ENCODE results near the gene RAPGEF4.

Gene RAPGEF4

DNA sequence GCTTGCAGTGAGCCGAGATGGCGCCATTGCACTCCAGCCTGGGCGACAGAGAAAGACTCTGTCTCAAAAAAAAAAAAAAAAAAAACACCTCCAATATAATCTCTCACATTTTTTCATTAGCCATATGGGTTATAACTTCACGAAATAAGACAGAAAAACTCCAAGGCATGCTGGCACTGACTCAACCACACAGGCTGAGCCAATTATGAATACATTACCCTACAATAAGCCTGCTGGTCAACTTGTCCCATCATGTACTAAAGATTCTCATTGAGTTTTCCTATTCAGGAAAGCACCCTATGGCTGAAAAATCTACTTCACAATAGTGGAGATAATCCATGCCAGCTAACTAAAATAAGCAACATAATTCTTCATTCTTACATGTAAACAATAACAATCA, 327.2 kb downstream of the RAPGEF4 start:
- H3K4me1 Mint-ChIP-seq, result peaks cover 8 to 17% of the 10 kb centered on the region in 2 donors
- DNase-seq (no peak), ATAC-seq (replicated peaks) (no peak)
- H3K9me3 Mint-ChIP-seq, result no peaks in the 10 kb centered on the region
- no peak overlapping the region for H3K4me3 Mint-ChIP-seq
- H3K27ac Mint-ChIP-seq, result no peak overlapping the region
- H3K36me3 Mint-ChIP-seq, result no peaks in the 10 kb centered on the region
- peaks cover 10 to 19% of the 10 kb centered on the region in 2 donors for H3K27me3 Mint-ChIP-seq

DNA sequence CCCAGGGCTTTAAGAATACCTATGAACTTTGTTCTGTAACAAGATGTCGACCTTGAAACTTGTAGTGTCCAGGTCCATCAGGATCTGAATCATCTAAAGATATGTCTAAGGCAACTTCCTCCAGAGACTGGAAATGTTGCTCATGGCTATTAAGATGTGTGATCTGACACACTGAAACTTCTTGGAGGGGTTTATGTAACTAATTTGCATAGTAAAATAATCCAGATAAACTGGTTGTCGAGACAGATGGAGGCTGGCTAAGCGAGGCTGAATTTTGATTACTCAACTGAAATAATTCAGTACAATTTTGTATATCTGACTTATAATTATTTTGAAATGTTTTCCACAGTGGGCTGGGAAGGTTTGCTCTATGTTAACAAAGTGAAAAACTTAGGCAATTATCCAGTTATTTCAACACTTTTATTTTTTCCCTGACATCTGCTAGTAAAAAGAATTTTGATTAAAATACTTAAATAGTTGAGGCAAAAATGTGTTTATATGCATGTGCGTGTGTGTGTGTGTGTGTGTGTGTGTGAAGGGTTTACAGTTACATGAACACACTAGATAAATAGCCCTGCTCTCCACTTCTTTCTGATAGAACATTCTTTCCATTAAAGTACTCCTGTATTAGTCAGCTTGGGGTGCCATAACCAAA, 328.6 kb downstream of the RAPGEF4 start:
- Mint-ChIP-seq H3K9me3 (no peaks in the 10 kb centered on the region), H3K4me3 (no peak overlapping the region), H3K36me3 (no peaks in the 10 kb centered on the region), H3K27me3 (peaks cover 13 to 20% of the 10 kb centered on the region in 2 donors), H3K4me1 (peaks cover 5 to 10% of the 10 kb centered on the region in 2 donors), H3K27ac (no peak overlapping the region)
- ATAC-seq (replicated peaks), result no peak
- DNase-seq, result no peak

DNA sequence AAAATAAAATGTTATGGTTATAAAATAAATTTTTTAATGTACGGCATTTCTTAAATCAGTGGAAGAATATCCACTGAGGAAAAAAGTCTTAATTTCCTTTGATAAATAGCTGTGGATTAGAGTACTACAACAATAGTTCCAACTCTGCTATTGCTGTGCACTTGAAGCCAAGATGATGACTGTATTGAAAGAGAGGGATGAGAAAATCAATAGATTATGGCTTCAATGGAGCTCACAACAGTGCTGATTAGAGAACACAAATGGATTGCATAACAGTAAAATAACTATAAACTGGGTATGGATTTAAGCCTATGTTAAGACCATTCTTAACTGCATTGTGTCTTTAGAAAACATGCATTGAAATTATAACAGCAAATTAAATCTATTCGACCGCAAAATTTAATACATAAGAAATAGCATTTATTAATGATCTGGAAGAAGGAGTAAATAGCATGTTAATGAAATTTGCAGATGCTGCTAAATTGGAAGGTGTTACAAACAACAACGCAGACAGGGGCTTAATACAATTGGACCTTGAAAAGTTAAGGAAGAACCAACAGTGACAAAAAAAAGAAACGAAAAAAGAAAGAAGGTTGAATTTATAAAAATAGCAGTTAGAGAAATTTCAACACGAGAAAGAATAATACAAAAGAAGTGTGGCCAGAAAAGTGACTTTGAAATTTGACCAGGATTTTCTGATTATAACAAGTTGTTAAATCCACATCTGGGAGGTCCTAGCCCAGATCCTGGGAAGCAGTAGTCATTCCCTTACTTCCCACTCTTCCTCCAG, 331.4 kb downstream of the RAPGEF4 start:
- Mint-ChIP-seq H3K27ac (no peak overlapping the region), H3K4me1 (no peaks in the 10 kb centered on the region), H3K27me3 (peaks cover 23 to 27% of the 10 kb centered on the region in 2 donors), H3K4me3 (no peak overlapping the region), H3K36me3 (no peaks in the 10 kb centered on the region), H3K9me3 (no peaks in the 10 kb centered on the region)
- ATAC-seq (replicated peaks) (no peak), DNase-seq (no peak)

DNA sequence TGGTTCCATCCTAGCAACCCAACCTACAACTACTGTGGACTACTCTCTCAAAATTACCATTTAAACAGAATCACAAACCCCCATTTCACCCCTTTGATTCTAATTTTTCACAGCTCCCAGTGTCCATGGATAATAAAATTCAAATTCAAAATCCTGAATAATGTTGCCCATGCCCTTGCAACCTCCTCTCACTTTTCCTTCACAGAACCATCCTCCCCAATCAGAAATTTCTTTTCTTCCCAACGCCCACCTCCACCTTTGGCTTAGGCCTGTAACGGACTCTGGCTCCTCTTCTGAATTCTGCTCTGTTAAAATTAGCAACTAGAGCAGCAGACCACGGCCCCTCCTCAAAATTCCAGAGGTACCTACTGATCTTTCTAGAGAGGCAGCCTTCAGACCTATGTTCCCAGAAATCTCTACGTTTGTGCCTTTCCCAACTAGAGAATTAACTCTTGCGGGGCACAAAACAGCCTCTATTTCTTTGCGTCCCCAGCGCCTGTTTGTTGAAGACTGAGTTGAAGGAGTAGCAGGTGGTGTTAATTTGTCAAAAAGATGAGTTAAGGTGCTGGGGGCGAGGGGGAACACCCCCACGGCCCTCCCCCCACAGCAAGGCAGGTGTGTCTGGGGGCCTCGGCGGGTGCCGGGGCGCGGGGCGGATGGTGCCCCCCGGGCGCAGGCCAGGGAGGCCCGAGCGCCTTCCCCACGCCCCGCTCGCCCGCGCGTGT, 339.6 kb downstream of the RAPGEF4 start:
- DNase-seq, result no peak
- peaks cover 0 to 21% of the 10 kb centered on the region in 2 donors for H3K27me3 Mint-ChIP-seq
- peaks cover 16 to 31% of the 10 kb centered on the region in 2 donors for H3K4me1 Mint-ChIP-seq
- H3K27ac Mint-ChIP-seq, result peak overlapping the region; percentile 90
- no peak for ATAC-seq (replicated peaks)
- peak overlapping the region; percentile 85 to 88 for H3K4me3 Mint-ChIP-seq
- H3K36me3 Mint-ChIP-seq, result peaks cover 0 to 1% of the 10 kb centered on the region in 2 donors
- no peaks in the 10 kb centered on the region for H3K9me3 Mint-ChIP-seq

DNA sequence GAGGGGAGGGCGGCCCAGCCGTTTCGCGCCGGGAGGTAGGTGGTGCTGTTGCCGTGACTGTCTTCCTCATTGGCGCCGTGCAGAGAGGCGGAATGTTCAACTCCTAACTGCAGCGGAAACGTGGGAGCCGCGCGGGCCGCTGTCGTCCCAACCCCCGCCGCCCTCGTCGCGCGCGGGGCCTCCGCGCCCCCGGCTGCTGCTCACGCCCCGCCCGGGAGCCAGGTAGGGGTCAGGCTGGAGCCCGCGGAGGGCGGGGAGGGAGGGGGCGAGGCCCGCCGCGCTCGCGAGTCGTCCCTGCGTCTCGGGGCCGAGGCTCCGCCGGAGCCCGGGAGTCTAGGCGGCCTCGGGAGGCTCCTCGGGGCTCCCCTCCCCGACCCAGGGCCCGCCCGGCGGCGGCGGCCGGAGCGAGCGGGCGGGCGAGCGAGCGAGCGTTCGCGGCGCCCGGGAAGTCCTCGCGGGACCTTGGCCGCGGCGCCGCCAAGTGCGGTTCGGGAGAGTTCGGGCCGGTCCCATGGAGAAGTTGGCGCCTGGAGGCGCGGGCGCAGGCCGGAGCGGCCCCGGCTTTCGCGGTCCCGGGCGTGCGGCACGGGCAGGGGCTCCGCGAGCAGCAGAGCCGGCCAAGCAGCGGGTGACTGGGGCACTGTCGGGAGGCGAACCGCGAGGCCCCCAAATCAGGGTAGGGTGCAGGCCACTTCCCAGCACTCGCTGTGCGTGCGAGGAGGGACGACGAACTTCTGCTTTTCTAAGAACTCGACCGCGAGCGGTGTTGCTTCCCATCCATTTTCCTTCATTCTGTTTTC, 340.3 kb downstream of the RAPGEF4 start, which contains the start of gene MAP3K20:
MAP3K20 (plus strand) TSS at position 66 of the 800 bp plus-strand sequence. CDS start 15,186 bp downstream, outside the sequence.
- no peaks in the 10 kb centered on the region for H3K9me3 Mint-ChIP-seq
- H3K4me1 Mint-ChIP-seq, result peaks cover 16 to 31% of the 10 kb centered on the region in 2 donors
- peak within 1 kb of the TSS; percentile 96 for H3K27ac Mint-ChIP-seq
- H3K27me3 Mint-ChIP-seq, result peaks cover 0 to 17% of the 10 kb centered on the region in 2 donors
- peak within 1 kb of the TSS; percentile 88 to 90 for H3K4me3 Mint-ChIP-seq
- peaks cover 0 to 1% of the 10 kb centered on the region in 2 donors for H3K36me3 Mint-ChIP-seq
- ATAC-seq (replicated peaks), result peak; percentile 81
- peak; percentile 61 for DNase-seq

DNA sequence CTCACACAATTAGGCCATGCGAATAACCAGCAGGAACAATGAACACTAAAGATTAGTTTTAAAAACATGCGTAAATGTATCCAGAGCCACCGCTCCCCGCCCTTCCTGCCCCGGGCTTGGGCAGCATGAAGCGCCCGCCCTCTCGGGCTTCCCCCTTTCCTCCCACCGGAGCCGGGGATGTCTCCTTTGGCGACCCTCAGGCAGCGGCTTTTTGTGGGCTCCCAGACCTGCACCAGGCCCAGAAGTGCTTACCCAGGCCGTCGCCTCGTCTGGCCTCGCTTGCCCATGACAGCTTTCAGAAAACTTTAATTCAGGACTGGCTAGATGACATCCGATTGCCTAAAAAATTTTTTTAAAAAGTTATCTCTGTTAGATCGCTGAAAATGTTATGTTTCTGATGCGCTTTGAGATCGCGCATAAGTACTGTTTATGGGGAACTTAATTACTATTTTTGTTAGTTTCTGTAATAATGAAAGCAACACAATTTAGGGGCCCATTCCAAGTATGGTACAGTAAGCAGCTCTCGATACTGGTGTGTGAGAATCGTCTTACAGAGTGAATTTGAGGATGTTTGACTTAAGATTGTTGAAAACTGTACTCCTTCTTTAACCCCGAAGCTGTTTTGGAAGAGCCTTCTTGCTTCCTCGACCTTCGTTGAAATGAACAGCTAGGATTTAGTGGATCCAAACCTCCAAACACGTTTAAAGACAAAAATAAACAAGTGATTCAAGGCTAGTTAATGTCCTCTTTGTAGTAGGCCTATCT, 341.1 kb downstream of the RAPGEF4 start:
- Mint-ChIP-seq H3K4me3 (peak overlapping the region; percentile 88 to 90), H3K36me3 (peaks cover 1 to 7% of the 10 kb centered on the region in 2 donors), H3K4me1 (peaks cover 16 to 31% of the 10 kb centered on the region in 2 donors), H3K9me3 (no peaks in the 10 kb centered on the region), H3K27ac (peak overlapping the region; percentile 96), H3K27me3 (peaks cover 0 to 15% of the 10 kb centered on the region in 2 donors)
- peak; percentile 3 for DNase-seq
- peak; percentile 44 to 51 for ATAC-seq (replicated peaks)

DNA sequence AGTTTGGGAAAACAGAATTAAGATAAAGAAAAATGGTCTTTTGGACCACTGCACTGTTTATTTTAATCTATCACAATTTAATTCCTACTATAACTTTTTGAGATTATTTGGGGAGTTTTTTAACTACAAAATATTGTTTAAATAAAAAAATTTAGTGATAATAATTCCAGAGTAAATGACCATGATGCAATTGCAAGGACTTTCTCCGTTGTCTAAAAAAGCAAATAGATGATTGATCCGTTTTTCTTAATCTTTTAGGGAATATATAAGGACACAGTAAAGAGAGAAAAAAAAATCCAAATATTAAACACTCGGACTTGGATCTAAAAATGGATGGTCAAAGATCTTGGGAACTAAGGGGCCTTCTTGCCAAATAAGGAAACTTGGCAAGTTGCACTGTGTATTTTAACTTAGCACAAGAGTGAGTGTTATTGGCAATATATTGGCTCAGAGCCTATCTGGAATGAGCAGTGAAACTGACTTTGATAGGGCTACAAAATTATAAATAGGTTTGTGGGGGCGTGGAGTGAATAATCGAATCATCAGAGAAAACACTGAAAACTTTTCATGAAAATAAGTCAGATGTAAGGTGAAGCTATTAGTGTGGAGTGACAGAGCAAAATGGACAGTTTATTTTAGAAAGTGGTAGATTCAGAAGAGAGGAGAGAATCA, 342.0 kb downstream of the RAPGEF4 start:
- Mint-ChIP-seq H3K27me3 (peaks cover 0 to 6% of the 10 kb centered on the region in 2 donors), H3K4me3 (peak overlapping the region in 1 of 2 donors; percentile 88), H3K9me3 (no peaks in the 10 kb centered on the region)

DNA sequence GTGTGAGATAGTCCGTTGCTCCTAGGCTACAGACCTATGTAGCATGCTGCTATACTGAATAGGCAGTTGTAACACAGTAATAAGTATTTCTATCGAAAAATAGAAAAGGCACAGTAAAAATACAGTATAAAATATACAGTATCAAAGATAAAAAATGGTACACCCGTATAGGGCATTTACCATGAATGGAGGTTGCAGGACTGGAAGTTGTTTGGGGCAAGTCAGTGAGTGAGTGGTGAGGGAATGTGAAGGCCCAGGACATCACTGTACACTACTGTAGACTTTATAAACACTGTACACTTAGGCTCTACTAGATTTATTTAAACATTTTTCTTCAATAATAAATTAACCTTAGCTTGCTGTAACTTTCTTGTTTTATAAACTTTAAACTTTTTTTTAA, 343.5 kb downstream of the RAPGEF4 start:
- Mint-ChIP-seq H3K36me3 (peaks cover 3 to 16% of the 10 kb centered on the region in 2 donors), H3K9me3 (no peaks in the 10 kb centered on the region), H3K4me3 (no peak overlapping the region), H3K27ac (no peak overlapping the region), H3K27me3 (peaks cover 0 to 5% of the 10 kb centered on the region in 2 donors), H3K4me1 (peaks cover 16 to 30% of the 10 kb centered on the region in 2 donors)
- DNase-seq (no peak), ATAC-seq (replicated peaks) (no peak)

More for the DNA sequence above, 342.0 kb downstream of the RAPGEF4 start:
- peaks cover 3 to 15% of the 10 kb centered on the region in 2 donors for H3K36me3 Mint-ChIP-seq
- no peak overlapping the region for H3K27ac Mint-ChIP-seq
- DNase-seq (no peak), ATAC-seq (replicated peaks) (no peak)
- H3K4me1 Mint-ChIP-seq, result peaks cover 16 to 31% of the 10 kb centered on the region in 2 donors

DNA sequence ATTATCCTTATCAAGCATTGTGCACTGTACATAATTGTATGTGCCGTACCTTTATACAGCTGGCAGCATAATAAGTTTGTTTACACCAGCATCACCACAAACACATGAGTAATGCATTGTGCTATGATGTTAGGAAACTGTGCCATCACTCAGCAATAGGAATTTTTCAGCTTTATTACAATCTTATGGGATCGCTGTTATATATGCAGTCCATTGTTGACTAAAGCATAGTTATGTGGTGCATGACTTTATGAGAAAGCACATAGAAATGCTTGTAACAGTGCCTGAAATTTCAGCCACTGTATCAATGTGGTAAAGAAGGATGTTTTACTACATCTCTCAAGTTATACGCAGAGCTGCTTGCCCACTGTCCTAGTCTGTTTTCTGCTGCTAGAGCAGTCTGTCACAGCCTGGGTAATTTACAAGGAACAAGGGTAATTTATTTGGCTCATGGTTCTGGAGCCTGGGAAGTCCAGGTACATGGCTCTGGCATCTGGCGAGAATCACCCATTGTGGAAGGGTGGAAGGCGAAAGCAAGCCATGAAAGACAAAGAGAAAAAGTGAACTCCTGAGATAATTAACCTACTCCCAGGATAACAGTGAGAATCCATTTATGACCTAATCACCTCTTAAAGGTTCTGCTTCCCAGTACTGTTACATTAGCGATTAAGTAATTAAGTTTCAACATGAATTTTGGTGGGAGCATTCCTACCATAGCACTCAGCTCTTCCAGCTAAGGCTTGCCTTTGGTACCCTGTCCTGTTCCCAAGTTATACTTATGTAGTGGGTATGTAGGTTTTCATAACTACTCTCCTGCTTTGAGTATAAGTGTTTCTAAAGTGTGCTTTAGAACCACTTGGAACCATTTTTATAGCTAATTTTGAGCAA, 344.6 kb downstream of the RAPGEF4 start:
- H3K27me3 Mint-ChIP-seq, result no peaks in the 10 kb centered on the region
- H3K4me1 Mint-ChIP-seq, result peaks cover 8 to 19% of the 10 kb centered on the region in 2 donors
- H3K36me3 Mint-ChIP-seq, result peaks cover 3 to 16% of the 10 kb centered on the region in 2 donors
- no peak for ATAC-seq (replicated peaks)
- no peak for DNase-seq
- H3K27ac Mint-ChIP-seq, result no peak overlapping the region
- H3K4me3 Mint-ChIP-seq, result no peak overlapping the region
- no peaks in the 10 kb centered on the region for H3K9me3 Mint-ChIP-seq

DNA sequence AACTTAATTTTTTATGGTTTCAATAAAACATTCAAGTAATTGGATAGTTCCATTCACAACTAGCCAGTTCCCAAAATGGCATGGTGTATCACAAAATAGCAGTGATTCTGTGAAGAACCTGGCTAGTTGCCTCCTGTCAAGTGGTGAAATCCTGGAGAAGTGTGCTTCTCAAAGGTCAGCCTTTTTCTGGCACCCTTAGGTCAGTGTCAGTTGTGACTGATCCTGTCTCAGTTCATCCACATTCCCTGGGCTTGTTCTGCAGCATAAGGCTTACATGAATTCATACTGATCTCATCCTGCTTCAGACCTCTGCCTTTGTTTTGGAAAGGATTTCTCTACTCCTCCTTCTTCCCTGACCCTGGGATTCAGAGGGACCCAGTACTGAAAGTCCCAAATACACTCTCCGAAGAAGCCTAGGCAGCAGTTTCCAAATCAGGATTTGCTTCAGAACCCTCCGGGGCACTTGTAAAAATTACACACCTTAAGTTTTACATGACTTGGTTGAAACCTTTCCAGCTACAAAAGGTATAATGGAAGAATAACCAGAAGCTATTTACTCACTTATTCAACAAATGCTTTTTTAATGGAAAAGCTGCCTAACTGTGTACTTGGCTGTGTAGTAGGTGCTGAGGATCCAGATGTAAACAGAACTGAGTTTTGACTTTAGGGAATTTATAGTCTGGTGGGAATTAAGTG, 351.0 kb downstream of the RAPGEF4 start:
- Mint-ChIP-seq H3K27me3 (no peaks in the 10 kb centered on the region), H3K36me3 (peaks cover 2 to 19% of the 10 kb centered on the region in 2 donors), H3K9me3 (no peaks in the 10 kb centered on the region), H3K27ac (no peak overlapping the region), H3K4me1 (no peaks in the 10 kb centered on the region), H3K4me3 (no peak overlapping the region)
- DNase-seq, result no peak
- no peak for ATAC-seq (replicated peaks)

DNA sequence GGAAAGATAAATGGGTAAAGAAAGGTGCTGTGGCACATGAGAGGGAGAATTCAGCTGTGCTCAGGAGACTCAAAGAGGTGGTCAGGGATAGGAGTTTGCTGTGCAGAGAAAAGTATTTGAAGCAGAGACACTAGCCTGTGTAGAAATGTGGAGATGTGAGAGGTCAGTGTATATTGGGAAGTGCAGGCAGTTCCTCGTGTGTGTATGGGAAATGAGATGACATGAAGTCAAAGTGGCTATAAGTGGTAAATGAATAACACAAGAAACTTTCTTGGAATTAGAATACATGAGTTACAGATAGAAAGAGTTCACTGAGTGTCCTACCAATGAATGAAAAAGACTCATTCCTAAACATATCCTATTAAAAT, 351.6 kb downstream of the RAPGEF4 start:
- no peaks in the 10 kb centered on the region for H3K9me3 Mint-ChIP-seq
- peaks cover 2 to 19% of the 10 kb centered on the region in 2 donors for H3K36me3 Mint-ChIP-seq
- H3K27ac Mint-ChIP-seq, result no peak overlapping the region
- DNase-seq, result no peak
- no peak for ATAC-seq (replicated peaks)
- no peaks in the 10 kb centered on the region for H3K27me3 Mint-ChIP-seq
- H3K4me3 Mint-ChIP-seq, result no peak overlapping the region
- no peaks in the 10 kb centered on the region for H3K4me1 Mint-ChIP-seq

Measured in stimulated activated naive B cell treated with anti-CD40 and anti-IgM and Interleukin-4, amounts not matched to agents 10 μg/mL and 1 μg/mL and 100 μg/mL, for 72 hours (primary cell).